GM19468 (cell line): ENCODE data around the gene ACSL6.

Experiments used
- ATAC-seq: cut with Tn5 transposase; IDR thresholded peaks from one replicate; pipeline ENCODE4 v1.9.1; 2021; ENCODE audit warnings: mild to moderate bottlenecking, moderate library complexity, moderate number of reproducible peaks; ENCODE audit not compliant: unreplicated experiment; ENCODE audit errors: extremely low read depth

The ACSL6 gene

GRCh38 chr5:132017738-132018625, 6.5 kb upstream of the ACSL6 start:
- ATAC-seq, result no peak

GRCh38 chr5:132017316-132017715, 5.9 kb upstream of the ACSL6 start:
- no peak for ATAC-seq

- no peak for ATAC-seq
Observed at GRCh38 chr5:132016721-132017250, 5.3 kb upstream of the ACSL6 start.

GRCh38 chr5:132013711-132014110, 2.3 kb upstream of the ACSL6 start:
- no peak for ATAC-seq

GRCh38 chr5:132013006-132013689, 1.7 kb upstream of the ACSL6 start:
- no peak for ATAC-seq

- ATAC-seq, result no peak
Observed at GRCh38 chr5:132012371-132013005, 1.0 kb upstream of the ACSL6 start.

- ATAC-seq, result no peak
Observed at GRCh38 chr5:132010989-132011621, 353 bp downstream of the ACSL6 start.

- ATAC-seq, result no peak
Observed at GRCh38 chr5:132010645-132010988, 841 bp downstream of the ACSL6 start.

GRCh38 chr5:132009706-132010405, 1.6 kb downstream of the ACSL6 start:
- no peak for ATAC-seq

- ATAC-seq, result no peak
Observed at GRCh38 chr5:132008961-132009680, 2.3 kb downstream of the ACSL6 start.

GRCh38 chr5:132008163-132008473, 3.3 kb downstream of the ACSL6 start:
- ATAC-seq, result no peak

- no peak for ATAC-seq
Observed at GRCh38 chr5:132007399-132008162, 3.9 kb downstream of the ACSL6 start.

- no peak for ATAC-seq
Observed at GRCh38 chr5:132006331-132007120, 4.9 kb downstream of the ACSL6 start.

- ATAC-seq, result no peak
Observed at GRCh38 chr5:132005591-132005990, 5.9 kb downstream of the ACSL6 start.

- no peak for ATAC-seq
Observed at GRCh38 chr5:132003982-132004381, 7.5 kb downstream of the ACSL6 start.

- ATAC-seq, result no peak
Observed at GRCh38 chr5:132003170-132003744, 8.2 kb downstream of the ACSL6 start.

GRCh38 chr5:132002757-132003156, 8.7 kb downstream of the ACSL6 start:
- ATAC-seq, result no peak
